GM12892 (cell line): ENCODE data around the gene MOXD1.
"Not testable (repeated sequence)": the region's sequence is repeated elsewhere in the genome, so short reads cannot be mapped to it uniquely, and the experiment has no call there.

ENCODE experiments used
- DNase-seq: peaks from one replicate; pipeline ENCODE4 v3.0.0; 2011; ENCODE audit not compliant: insufficient read length
- FAIRE-seq: peaks from 2 replicates; lab custom pipeline; 2011; peaks lifted over from hg19 to GRCh38; lab: Jason Lieb, UNC
- POLR2A ChIP-seq: IDR thresholded peaks from 2 replicates; pipeline ENCODE4 v1.6.1; 2011; ENCODE audit warnings: low read depth, low read length, control low read depth
- POLR2AphosphoS5 ChIP-seq: IDR thresholded peaks from 2 replicates; pipeline ENCODE4 v1.6.1; 2011; ENCODE audit warnings: low read depth, low read length, control low read depth
- TAF1 ChIP-seq: IDR thresholded peaks from 2 replicates; pipeline ENCODE4 v1.6.1; 2011; ENCODE audit warnings: low read depth, mild to moderate bottlenecking, control low read depth, low read length, borderline replicate concordance

MOXD1 gene

DNA sequence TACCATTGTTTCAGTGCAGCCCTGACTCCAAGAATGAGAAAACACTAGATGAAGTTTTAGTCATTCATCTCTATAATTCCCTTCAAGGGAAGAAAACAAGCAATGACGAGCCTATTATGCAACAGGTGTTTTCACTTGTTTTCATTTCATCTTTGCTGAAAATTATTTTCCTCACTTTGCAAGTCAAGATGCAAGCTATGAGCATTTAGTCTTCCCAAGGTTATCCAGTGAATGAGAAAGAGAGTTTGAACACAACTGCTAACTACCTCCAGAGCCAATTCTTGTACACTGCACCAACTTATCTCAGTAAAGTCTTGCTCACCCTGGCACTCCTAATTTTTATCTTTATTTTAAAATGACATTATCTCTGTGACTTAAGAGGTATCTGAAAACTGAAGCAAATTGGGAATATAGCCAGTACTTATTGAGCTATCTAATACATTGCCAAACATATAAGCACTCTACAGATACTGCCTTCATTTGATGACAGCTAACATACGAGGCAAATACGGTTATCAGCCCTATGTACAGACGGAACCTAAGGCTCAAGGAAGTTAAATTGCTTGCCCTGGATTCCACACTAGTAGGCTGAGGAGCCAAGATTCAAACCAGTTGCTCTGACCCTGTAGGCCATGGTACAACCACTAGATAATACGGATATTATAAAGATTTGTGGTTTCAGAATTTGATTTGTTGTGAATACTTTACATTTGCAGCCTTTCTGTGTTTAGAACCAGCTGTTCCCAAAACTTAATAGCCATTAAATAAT, 36.8 kb downstream of the MOXD1 start:
- DNase-seq (no peak), FAIRE-seq (peak; percentile 53)
- TF ChIP-seq POLR2A (no peak), TAF1 (no peak), POLR2AphosphoS5 (no peak)

GRCh38 chr6:132362442-132363185, 38.7 kb downstream of the MOXD1 start:
- DNase-seq (no peak), FAIRE-seq (no peak)
- TF ChIP-seq TAF1 (no peak), POLR2AphosphoS5 (no peak), POLR2A (no peak)

GRCh38 chr6:132361101-132361500, 40.2 kb downstream of the MOXD1 start:
- TF ChIP-seq POLR2AphosphoS5 (no peak), POLR2A (no peak), TAF1 (no peak)
- FAIRE-seq, result no peak
- no peak for DNase-seq

DNA sequence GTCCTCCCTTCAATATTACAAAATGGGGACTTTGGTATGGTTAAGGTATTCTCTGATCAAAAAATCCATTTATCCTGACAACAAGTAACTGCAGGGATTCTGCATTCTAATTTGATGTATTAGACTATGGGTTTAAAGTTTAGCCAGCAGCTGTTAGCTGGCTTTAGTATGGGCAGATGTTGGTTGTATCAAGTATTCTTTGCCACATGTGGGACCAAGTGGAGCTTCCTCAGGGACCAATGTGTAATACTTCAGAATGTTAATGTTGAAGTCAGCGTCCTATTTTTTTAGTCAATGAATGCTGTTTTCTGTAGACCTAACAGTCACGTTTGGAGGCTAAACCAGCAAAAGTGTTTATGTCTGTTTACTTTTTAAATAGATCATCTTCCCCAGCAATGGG, 41.4 kb downstream of the MOXD1 start:
- no peak for TF ChIP-seq POLR2A
- TF ChIP-seq POLR2AphosphoS5, result no peak
- no peak for TF ChIP-seq TAF1
- DNase-seq (no peak), FAIRE-seq (no peak)

DNA sequence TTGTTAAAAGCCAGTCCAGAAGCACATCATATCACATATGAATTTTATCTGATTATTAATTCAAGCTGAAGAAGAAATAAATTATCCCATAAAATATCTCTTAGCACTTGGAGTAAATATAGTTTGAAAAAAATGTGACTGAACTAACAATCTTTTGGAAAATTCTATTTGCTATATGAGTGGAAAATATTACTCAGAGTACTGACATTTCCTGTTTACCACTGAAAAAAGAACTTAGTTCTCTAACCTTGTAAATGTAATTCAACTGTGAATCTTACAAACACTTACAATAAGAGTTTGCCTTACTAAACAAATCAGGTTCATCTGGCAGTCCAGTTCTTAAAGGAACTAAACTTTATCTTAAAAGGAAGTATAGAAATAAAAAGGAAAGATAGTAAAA, 44.2 kb downstream of the MOXD1 start:
- TF ChIP-seq TAF1 (no peak), POLR2A (no peak), POLR2AphosphoS5 (no peak)
- DNase-seq, result no peak
- no peak for FAIRE-seq

GRCh38 chr6:132354517-132355167, 46.6 kb downstream of the MOXD1 start:
- DNase-seq (no peak), FAIRE-seq (peak; percentile 63)
- TF ChIP-seq POLR2AphosphoS5 (no peak), TAF1 (no peak), POLR2A (no peak)

DNA sequence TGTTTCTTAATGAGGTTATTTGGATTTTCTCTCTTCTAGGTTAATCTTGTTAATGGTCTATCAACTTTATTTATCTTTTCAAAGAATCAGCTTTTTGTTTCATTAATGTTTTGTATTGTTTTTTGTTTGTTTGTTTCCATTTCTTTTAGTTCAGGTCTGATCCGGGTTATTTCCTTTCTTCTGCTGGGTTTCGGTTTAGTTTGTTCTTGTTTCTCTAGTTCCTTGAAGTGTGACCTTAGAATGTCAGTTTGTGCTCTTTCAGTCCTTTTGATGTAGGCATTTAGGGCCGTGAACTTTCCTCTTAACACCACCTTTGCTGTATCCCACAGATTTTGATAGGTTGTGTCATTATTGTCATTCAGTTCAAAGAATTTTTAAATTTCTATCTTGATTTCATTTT, 49.3 kb downstream of the MOXD1 start:
- not testable (repeated sequence) for FAIRE-seq, DNase-seq

DNA sequence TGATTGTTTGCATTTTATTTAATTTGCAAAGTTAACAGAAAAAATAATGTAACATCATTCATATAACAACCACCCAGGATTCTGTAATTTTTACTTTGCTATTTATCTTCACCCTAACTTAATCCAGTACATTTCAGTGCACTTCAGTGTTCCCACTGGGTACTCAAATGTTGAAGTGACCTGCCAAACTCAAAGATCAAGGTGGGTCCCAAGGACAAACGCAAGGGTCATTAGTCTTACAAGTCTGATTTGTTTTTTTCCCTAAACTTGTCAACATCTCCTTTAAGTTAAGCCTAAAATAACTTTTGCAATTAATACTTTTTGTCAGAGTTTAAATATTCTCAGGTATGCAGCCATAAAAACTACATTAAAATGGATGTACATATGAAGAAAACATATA, 53.0 kb downstream of the MOXD1 start:
- DNase-seq, result no peak
- no peak for FAIRE-seq
- TF ChIP-seq TAF1, result no peak
- no peak for TF ChIP-seq POLR2AphosphoS5
- no peak for TF ChIP-seq POLR2A

- FAIRE-seq (no peak), DNase-seq (no peak)
- TF ChIP-seq POLR2AphosphoS5 (no peak), POLR2A (no peak), TAF1 (no peak)
Measured at GRCh38 chr6:132344811-132345210, 56.5 kb downstream of the MOXD1 start.

- FAIRE-seq, result no peak
- no peak for TF ChIP-seq POLR2A
- no peak for TF ChIP-seq POLR2AphosphoS5
- no peak for TF ChIP-seq TAF1
- DNase-seq, result no peak
Measured at GRCh38 chr6:132341646-132342045, 59.6 kb downstream of the MOXD1 start.

- DNase-seq, result no peak
- no peak for FAIRE-seq
- TF ChIP-seq TAF1, result no peak
- TF ChIP-seq POLR2A, result no peak
- TF ChIP-seq POLR2AphosphoS5, result no peak
Measured at GRCh38 chr6:132334521-132334885, 66.8 kb downstream of the MOXD1 start.
